GM12801 (cell line): ENCODE data around the gene CD80.

Experiments
- CTCF ChIP-seq: IDR thresholded peaks from one replicate; pipeline ENCODE4 v1.5.1; 2011; ENCODE audit warnings: control low read depth; ENCODE audit not compliant: insufficient read length; ENCODE audit errors: extremely low read depth

The CD80 gene

GRCh38 chr3:119500265-119500664, 59.1 kb downstream of the CD80 start:
- no peak for TF ChIP-seq CTCF

GRCh38 chr3:119498186-119499011, 61.0 kb downstream of the CD80 start, which contains the start of gene TIMMDC1:
Gene TIMMDC1, plus strand, starts transcription at chr3:119498547. Its CDS starts 187 bp downstream, at chr3:119498734.
- no peak for TF ChIP-seq CTCF

GRCh38 chr3:119497820-119498185, 61.6 kb downstream of the CD80 start:
- TF ChIP-seq CTCF, result no peak

GRCh38 chr3:119494597-119494996, 64.8 kb downstream of the CD80 start:
- no peak for TF ChIP-seq CTCF

GRCh38 chr3:119492810-119493209, 66.6 kb downstream of the CD80 start:
- no peak for TF ChIP-seq CTCF

- no peak for TF ChIP-seq CTCF
Measured at GRCh38 chr3:119492128-119492527, 67.3 kb downstream of the CD80 start.

- no peak for TF ChIP-seq CTCF
Measured at GRCh38 chr3:119490153-119490552, 69.3 kb downstream of the CD80 start.
